HG03439 (cell line): ENCODE measurements around the gene DBR1.

Source experiments
- ATAC-seq: cut with Tn5 transposase; IDR thresholded peaks from one replicate; pipeline ENCODE4 v1.9.1; 2021; ENCODE audit warnings: mild to moderate bottlenecking, moderate library complexity; ENCODE audit not compliant: unreplicated experiment

Gene DBR1

GRCh38 chr3:138174421-138175131 lies at the start of gene DBR1:
Gene DBR1, minus strand, starts transcription at chr3:138174921. Its CDS starts 126 bp downstream, at chr3:138174795.
- ATAC-seq, result peak; percentile 86

GRCh38 chr3:138222942-138223287 lies 48.2 kb upstream of the DBR1 start:
- ATAC-seq, result no peak

GRCh38 chr3:138222131-138222941 lies 47.6 kb upstream of the DBR1 start:
- ATAC-seq, result no peak

GRCh38 chr3:138220788-138221187 lies 46.1 kb upstream of the DBR1 start:
- no peak for ATAC-seq

- no peak for ATAC-seq
Measured at GRCh38 chr3:138220242-138220641, 45.5 kb upstream of the DBR1 start.

GRCh38 chr3:138219255-138219654 lies 44.5 kb upstream of the DBR1 start:
- ATAC-seq, result no peak

GRCh38 chr3:138213398-138214085 lies 38.8 kb upstream of the DBR1 start:
- no peak for ATAC-seq

- ATAC-seq, result no peak
Measured at GRCh38 chr3:138210528-138210927, 35.8 kb upstream of the DBR1 start.

- no peak for ATAC-seq
Measured at GRCh38 chr3:138206196-138206595, 31.5 kb upstream of the DBR1 start.

GRCh38 chr3:138205527-138205926 lies 30.8 kb upstream of the DBR1 start:
- ATAC-seq, result no peak

GRCh38 chr3:138203938-138204337 lies 29.2 kb upstream of the DBR1 start:
- no peak for ATAC-seq

- ATAC-seq, result no peak
Measured at GRCh38 chr3:138202945-138203701, 28.4 kb upstream of the DBR1 start.

GRCh38 chr3:138200424-138200823 lies 25.7 kb upstream of the DBR1 start:
- ATAC-seq, result no peak

- no peak for ATAC-seq
Measured at GRCh38 chr3:138199851-138200250, 25.1 kb upstream of the DBR1 start.

- no peak for ATAC-seq
Measured at GRCh38 chr3:138197524-138197923, 22.8 kb upstream of the DBR1 start.

- no peak for ATAC-seq
Measured at GRCh38 chr3:138197058-138197457, 22.3 kb upstream of the DBR1 start.

GRCh38 chr3:138196023-138196422 lies 21.3 kb upstream of the DBR1 start:
- ATAC-seq, result no peak

- ATAC-seq, result no peak
Measured at GRCh38 chr3:138195481-138195880, 20.8 kb upstream of the DBR1 start.

- ATAC-seq, result no peak
Measured at GRCh38 chr3:138188013-138188730, 13.5 kb upstream of the DBR1 start.

- ATAC-seq, result peak; percentile 89
Measured at GRCh38 chr3:138187296-138188012, 12.7 kb upstream of the DBR1 start, which contains the start of gene ARMC8. Gene ARMC8, plus strand, starts transcription at chr3:138187301. Its CDS starts 254 bp downstream, at chr3:138187555.
